ENCODE data around the gene ALG9. TPM values are rescaled to one million over a fixed set of nuclear protein-coding genes. Genes with fewer than 3 reads are reported as not detected.

ALG9 gene
- total RNA-seq, 1 experiment from 2014 or later: 23.7 TPM

- TF ChIP-seq CTCF (IDR thresholded peaks at IDR 0.05 in 2 of 3, conservative IDR thresholded peaks at IDR 0.05 in 1 of 3; ENCODE audit: borderline replicate concordance in 1 of 3, insufficient read depth in 1 of 3, low read depth in 2 of 3, low read length in 2 of 3) (peak; percentile 78 to 91 (median 87)), POLR2AphosphoS5 (IDR thresholded peaks at IDR 0.05; ENCODE audit: low read depth, low read length) (peak; percentile 79), ZFX (IDR thresholded peaks at IDR 0.05) (no peak; the same call in 1 of the 2 replicates), RAD21 (IDR thresholded peaks at IDR 0.05; ENCODE audit: low read depth) (peak; percentile 91), JUND (IDR thresholded peaks at IDR 0.05) (no peak; the same call in 1 of the 2 replicates), POLR2A (IDR thresholded peaks at IDR 0.05; ENCODE audit: borderline replicate concordance, extremely low read depth, insufficient read depth, insufficient read length) (peak; percentile 74), CBX3 (IDR thresholded peaks at IDR 0.05; ENCODE audit: low read depth) (peak; percentile 82), FOSL1 (IDR thresholded peaks at IDR 0.05; ENCODE audit: low read depth) (no peak), ZNF274 (IDR thresholded peaks at IDR 0.05; ENCODE audit: low read depth, low read length) (no peak), ELF1 (IDR thresholded peaks at IDR 0.05; ENCODE audit: borderline replicate concordance, low read depth) (no peak), CEBPB (IDR thresholded peaks at IDR 0.05; ENCODE audit: low read depth) (no peak), YY1 (IDR thresholded peaks at IDR 0.05; ENCODE audit: extremely low read depth, insufficient replicate concordance, low read depth, low read length) (peak; percentile 73)
- TF ChIP-seq, protein P1, sequence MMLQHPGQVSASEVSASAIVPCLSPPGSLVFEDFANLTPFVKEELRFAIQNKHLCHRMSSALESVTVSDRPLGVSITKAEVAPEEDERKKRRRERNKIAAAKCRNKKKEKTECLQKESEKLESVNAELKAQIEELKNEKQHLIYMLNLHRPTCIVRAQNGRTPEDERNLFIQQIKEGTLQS (IDR thresholded peaks at IDR 0.05): no peak
- TF ChIP-seq, protein P2, sequence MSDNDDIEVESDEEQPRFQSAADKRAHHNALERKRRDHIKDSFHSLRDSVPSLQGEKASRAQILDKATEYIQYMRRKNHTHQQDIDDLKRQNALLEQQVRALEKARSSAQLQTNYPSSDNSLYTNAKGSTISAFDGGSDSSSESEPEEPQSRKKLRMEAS (IDR thresholded peaks at IDR 0.05): peak; percentile 81
Observed at GRCh38 chr11:111878849-111879636, 7.7 kb upstream of the ALG9 start, which contains the start of the genes CFAP68 and FDXACB1 (continued).

All from HCT116 (cell line).